ENCODE results near the gene PCDHB13. TPM values are rescaled to one million over a fixed set of nuclear protein-coding genes. Genes with fewer than 3 reads are reported as not detected.
"Not testable (repeated sequence)": the region's sequence is repeated elsewhere in the genome, so short reads cannot be mapped to it uniquely, and the experiment has no call there.

The PCDHB13 gene
- total RNA-seq, 2 experiments from 2014 or later = not detected

DNA sequence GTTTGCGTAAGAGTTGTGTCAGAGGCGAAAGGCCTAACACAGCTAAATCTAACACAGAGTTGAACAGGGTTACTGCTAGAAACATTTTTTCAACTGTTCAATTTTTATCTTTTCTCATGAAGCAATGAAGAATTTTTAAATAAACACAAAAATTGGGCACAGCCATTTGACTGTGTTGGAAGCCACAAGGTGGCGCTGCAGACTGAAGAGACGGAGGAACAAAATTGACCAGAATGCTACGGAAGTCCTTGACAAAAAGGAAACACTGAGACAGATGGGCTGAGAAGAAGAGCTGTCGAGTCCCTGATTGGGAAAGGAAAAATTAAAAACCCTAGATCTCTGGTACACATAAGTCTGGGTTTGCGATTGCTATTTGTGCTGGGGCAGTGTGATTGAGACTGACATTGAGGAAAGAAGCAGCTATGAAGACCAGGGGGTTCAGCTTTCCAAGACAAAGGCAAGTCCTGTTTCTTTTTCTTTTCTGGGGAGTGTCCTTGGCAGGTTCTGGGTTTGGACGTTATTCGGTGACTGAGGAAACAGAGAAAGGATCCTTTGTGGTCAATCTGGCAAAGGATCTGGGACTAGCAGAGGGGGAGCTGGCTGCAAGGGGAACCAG is 26.7 kb upstream of the PCDHB13 start, which contains the start of gene PCDHB9:
TSS of gene PCDHB9 (plus strand) at position 265 of the 616 bp plus-strand sequence. CDS start at position 423, 158 bp downstream.
- Histone ChIP-seq H3K4me3 (ENCODE audit: low read length) (no peak within 1 kb of the TSS), H3K9me3 (ENCODE audit: control insufficient read depth in 1 of 2, insufficient read depth in 1 of 2, low read length in 2 of 2) (peaks cover 17 to 25% of the 10 kb centered on the region in 2 experiments), H3K27ac (ENCODE audit: low read depth in 1 of 2, low read length in 2 of 2) (no peak within 1 kb of the TSS), H3K27me3 (ENCODE audit: control insufficient read depth in 1 of 2, insufficient read depth in 2 of 2, low read length in 2 of 2) (peaks cover 11 to 28% of the 10 kb centered on the region in 2 experiments), H3K4me1 (ENCODE audit: insufficient read depth, low read length) (peaks cover 4% of the 10 kb centered on the region), H3K36me3 (ENCODE audit: insufficient read depth, low read length) (no peaks in the 10 kb centered on the region)
- Mint-ChIP-seq H3K36me3 (ENCODE audit: low read depth) (peaks cover 18% of the 10 kb centered on the region), H3K27me3 (peaks cover 83% of the 10 kb centered on the region), H3K27ac (no peak within 1 kb of the TSS), H3K4me3 (peak within 1 kb of the TSS; percentile 59), H3K4me1 (ENCODE audit: low read depth) (peaks cover 6% of the 10 kb centered on the region), H3K9me3 (peaks cover 13% of the 10 kb centered on the region)
- TF ChIP-seq, protein P1, sequence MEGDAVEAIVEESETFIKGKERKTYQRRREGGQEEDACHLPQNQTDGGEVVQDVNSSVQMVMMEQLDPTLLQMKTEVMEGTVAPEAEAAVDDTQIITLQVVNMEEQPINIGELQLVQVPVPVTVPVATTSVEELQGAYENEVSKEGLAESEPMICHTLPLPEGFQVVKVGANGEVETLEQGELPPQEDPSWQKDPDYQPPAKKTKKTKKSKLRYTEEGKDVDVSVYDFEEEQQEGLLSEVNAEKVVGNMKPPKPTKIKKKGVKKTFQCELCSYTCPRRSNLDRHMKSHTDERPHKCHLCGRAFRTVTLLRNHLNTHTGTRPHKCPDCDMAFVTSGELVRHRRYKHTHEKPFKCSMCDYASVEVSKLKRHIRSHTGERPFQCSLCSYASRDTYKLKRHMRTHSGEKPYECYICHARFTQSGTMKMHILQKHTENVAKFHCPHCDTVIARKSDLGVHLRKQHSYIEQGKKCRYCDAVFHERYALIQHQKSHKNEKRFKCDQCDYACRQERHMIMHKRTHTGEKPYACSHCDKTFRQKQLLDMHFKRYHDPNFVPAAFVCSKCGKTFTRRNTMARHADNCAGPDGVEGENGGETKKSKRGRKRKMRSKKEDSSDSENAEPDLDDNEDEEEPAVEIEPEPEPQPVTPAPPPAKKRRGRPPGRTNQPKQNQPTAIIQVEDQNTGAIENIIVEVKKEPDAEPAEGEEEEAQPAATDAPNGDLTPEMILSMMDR (IDR thresholded peaks at IDR 0.05) = peak; percentile 21
- ATAC-seq (ENCODE audit: poor library complexity) = no peak
- intact Hi-C loops (cut with DNase I, micrococcal nuclease) = no loop called here
- POLR2A ChIA-PET = no interaction called here
- peak in 5 of 14 experiments; percentile 7 to 53 (median 44) for DNase-seq
- CTCF ChIA-PET = interaction anchor here (1.6 kb wide), 1 partner anchor 10 kb away, joined by 3 read pairs; no protein-coding TSS in a partner anchor

DNA sequence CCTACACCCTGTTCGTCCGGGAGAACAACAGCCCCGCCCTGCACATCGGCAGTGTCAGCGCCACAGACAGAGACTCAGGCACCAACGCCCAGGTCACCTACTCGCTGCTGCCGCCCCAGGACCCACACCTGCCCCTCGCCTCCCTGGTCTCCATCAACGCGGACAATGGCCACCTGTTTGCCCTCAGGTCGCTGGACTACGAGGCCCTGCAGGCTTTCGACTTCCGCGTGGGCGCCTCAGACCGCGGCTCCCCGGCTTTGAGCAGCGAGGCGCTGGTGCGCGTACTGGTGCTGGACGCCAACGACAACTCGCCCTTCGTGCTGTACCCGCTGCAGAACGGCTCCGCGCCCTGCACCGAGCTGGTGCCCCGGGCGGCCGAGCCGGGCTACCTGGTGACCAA is 25.0 kb upstream of the PCDHB13 start:
- Histone ChIP-seq H3K9me3 (ENCODE audit: control insufficient read depth in 1 of 2, insufficient read depth in 1 of 2, low read length in 2 of 2) (peaks cover 4 to 24% of the 10 kb centered on the region in 2 experiments), H3K27me3 (ENCODE audit: control insufficient read depth in 1 of 2, insufficient read depth in 2 of 2, low read length in 2 of 2) (peaks cover 10 to 13% of the 10 kb centered on the region in 2 experiments)
- DNase-seq; H3K4me1 ChIP-seq (ENCODE audit: insufficient read depth, low read length); H3K27ac Mint-ChIP-seq; H3K9me3 Mint-ChIP-seq; H3K36me3 ChIP-seq (ENCODE audit: insufficient read depth, low read length); H3K4me3 ChIP-seq (ENCODE audit: low read length); H3K4me3 Mint-ChIP-seq; ATAC-seq (ENCODE audit: poor library complexity); H3K27ac ChIP-seq (ENCODE audit: low read depth in 1 of 2, low read length in 2 of 2); H3K4me1 Mint-ChIP-seq (ENCODE audit: low read depth); POLR2A ChIA-PET; intact Hi-C loops (cut with DNase I, micrococcal nuclease); CTCF ChIA-PET: not testable (repeated sequence)
- H3K27me3 Mint-ChIP-seq = peaks cover 83% of the 10 kb centered on the region
- peaks cover 22% of the 10 kb centered on the region for H3K36me3 Mint-ChIP-seq (ENCODE audit: low read depth)

DNA sequence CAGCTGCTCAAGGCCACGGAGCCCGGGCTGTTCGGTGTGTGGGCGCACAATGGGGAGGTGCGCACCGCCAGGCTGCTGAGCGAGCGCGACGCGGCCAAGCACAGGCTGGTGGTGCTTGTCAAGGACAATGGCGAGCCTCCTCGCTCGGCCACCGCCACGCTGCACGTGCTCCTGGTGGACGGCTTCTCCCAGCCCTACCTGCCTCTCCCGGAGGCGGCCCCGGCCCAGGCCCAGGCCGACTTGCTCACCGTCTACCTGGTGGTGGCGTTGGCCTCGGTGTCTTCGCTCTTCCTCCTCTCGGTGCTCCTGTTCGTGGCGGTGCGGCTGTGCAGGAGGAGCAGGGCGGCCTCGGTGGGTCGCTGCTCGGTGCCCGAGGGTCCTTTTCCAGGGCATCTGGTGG is 24.6 kb upstream of the PCDHB13 start:
- H3K4me3 ChIP-seq (ENCODE audit: low read length); H3K27ac ChIP-seq (ENCODE audit: low read depth in 1 of 2, low read length in 2 of 2); H3K4me1 Mint-ChIP-seq (ENCODE audit: low read depth); H3K27ac Mint-ChIP-seq; POLR2A ChIA-PET; CTCF ChIA-PET; H3K9me3 Mint-ChIP-seq; ATAC-seq (ENCODE audit: poor library complexity); H3K36me3 ChIP-seq (ENCODE audit: insufficient read depth, low read length); DNase-seq; H3K4me1 ChIP-seq (ENCODE audit: insufficient read depth, low read length); intact Hi-C loops (cut with DNase I, micrococcal nuclease); H3K4me3 Mint-ChIP-seq: not testable (repeated sequence)
- Histone ChIP-seq H3K9me3 (ENCODE audit: control insufficient read depth in 1 of 2, insufficient read depth in 1 of 2, low read length in 2 of 2) (peaks cover 4 to 22% of the 10 kb centered on the region in 2 experiments), H3K27me3 (ENCODE audit: control insufficient read depth in 1 of 2, insufficient read depth in 2 of 2, low read length in 2 of 2) (peaks cover 10 to 13% of the 10 kb centered on the region in 2 experiments)
- Mint-ChIP-seq H3K36me3 (ENCODE audit: low read depth) (peaks cover 22% of the 10 kb centered on the region), H3K27me3 (peaks cover 82% of the 10 kb centered on the region)

DNA sequence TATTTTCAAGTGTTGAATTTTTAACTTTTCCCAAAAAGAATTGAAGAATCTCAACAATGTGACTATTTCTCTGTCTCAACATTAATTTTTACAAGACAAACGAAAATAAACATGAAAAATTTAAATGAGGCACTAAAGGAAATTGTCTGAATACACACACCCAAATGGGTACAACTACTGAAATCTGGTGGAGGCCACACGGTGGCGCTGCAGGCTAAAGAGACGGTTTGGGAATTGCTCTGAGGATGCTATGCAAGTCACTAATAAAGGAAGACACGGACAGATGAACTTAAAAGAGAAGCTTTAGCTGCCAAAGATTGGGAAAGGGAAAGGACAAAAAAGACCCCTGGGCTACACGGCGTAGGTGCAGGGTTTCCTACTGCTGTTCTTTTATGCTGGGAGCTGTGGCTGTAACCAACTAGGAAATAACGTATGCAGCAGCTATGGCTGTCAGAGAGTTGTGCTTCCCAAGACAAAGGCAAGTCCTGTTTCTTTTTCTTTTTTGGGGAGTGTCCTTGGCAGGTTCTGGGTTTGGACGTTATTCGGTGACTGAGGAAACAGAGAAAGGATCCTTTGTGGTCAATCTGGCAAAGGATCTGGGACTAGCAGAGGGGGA is 21.5 kb upstream of the PCDHB13 start, which contains the start of gene PCDHB10:
TSS of gene PCDHB10 (plus strand) at position 244 of the 616 bp plus-strand sequence. CDS start at position 444, 200 bp downstream.
- TF ChIP-seq, protein P1 (IDR thresholded peaks at IDR 0.05) = peak; percentile 23
- CTCF ChIA-PET = no interaction called here
- H3K4me3 Mint-ChIP-seq = no peak within 1 kb of the TSS
- peaks cover 13 to 14% of the 10 kb centered on the region in 2 experiments for H3K27me3 ChIP-seq (ENCODE audit: control insufficient read depth in 1 of 2, insufficient read depth in 2 of 2, low read length in 2 of 2)
- POLR2A ChIA-PET = no interaction called here
- H3K9me3 ChIP-seq (ENCODE audit: control insufficient read depth in 1 of 2, insufficient read depth in 1 of 2, low read length in 2 of 2) = peaks cover 20 to 22% of the 10 kb centered on the region in 2 experiments
- peaks cover 11% of the 10 kb centered on the region for H3K36me3 Mint-ChIP-seq (ENCODE audit: low read depth)
- peaks cover 74% of the 10 kb centered on the region for H3K27me3 Mint-ChIP-seq
- ATAC-seq (ENCODE audit: poor library complexity) (no peak), DNase-seq (peak in 3 of 14 experiments; percentile 19 to 25 (median 25))
- H3K9me3 Mint-ChIP-seq = peaks cover 7% of the 10 kb centered on the region
- H3K27ac ChIP-seq (ENCODE audit: low read depth in 1 of 2, low read length in 2 of 2) = no peak within 1 kb of the TSS
- no peaks in the 10 kb centered on the region for H3K4me1 ChIP-seq (ENCODE audit: insufficient read depth, low read length)
- H3K4me1 Mint-ChIP-seq (ENCODE audit: low read depth) = peaks cover under 1% of the 10 kb centered on the region
- no peak within 1 kb of the TSS for H3K4me3 ChIP-seq (ENCODE audit: low read length)
- H3K36me3 ChIP-seq (ENCODE audit: insufficient read depth, low read length) = no peaks in the 10 kb centered on the region
- intact Hi-C loops (cut with DNase I, micrococcal nuclease) = loop anchor here in 1 of 2 experiments (10.0 kb wide), 1 partner anchor 363 kb away; no protein-coding TSS in a partner anchor
- no peak within 1 kb of the TSS for H3K27ac Mint-ChIP-seq

DNA sequence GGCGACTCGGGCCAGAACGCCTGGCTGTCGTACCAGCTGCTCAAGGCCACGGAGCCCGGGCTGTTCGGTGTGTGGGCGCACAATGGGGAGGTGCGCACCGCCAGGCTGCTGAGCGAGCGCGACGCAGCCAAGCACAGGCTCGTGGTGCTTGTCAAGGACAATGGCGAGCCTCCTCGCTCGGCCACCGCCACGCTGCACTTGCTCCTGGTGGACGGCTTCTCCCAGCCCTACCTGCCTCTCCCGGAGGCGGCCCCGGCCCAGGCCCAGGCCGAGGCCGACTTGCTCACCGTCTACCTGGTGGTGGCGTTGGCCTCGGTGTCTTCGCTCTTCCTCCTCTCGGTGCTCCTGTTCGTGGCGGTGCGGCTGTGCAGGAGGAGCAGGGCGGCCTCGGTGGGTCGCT is 19.4 kb upstream of the PCDHB13 start:
- POLR2A ChIA-PET; H3K4me3 ChIP-seq (ENCODE audit: low read length); H3K27ac Mint-ChIP-seq; H3K27ac ChIP-seq (ENCODE audit: low read depth in 1 of 2, low read length in 2 of 2); CTCF ChIA-PET; H3K4me1 ChIP-seq (ENCODE audit: insufficient read depth, low read length); ATAC-seq (ENCODE audit: poor library complexity); H3K4me1 Mint-ChIP-seq (ENCODE audit: low read depth); H3K4me3 Mint-ChIP-seq; H3K36me3 ChIP-seq (ENCODE audit: insufficient read depth, low read length); DNase-seq: not testable (repeated sequence)
- H3K9me3 Mint-ChIP-seq = peaks cover 12% of the 10 kb centered on the region
- H3K36me3 Mint-ChIP-seq (ENCODE audit: low read depth) = peaks cover 11% of the 10 kb centered on the region
- Histone ChIP-seq H3K9me3 (ENCODE audit: control insufficient read depth in 1 of 2, insufficient read depth in 1 of 2, low read length in 2 of 2) (peaks cover 11 to 29% of the 10 kb centered on the region in 2 experiments), H3K27me3 (ENCODE audit: control insufficient read depth in 1 of 2, insufficient read depth in 2 of 2, low read length in 2 of 2) (peaks cover 14 to 21% of the 10 kb centered on the region in 2 experiments)
- peaks cover 80% of the 10 kb centered on the region for H3K27me3 Mint-ChIP-seq
- intact Hi-C loops (cut with DNase I, micrococcal nuclease) = loop anchor here in 1 of 2 experiments (10.0 kb wide), 1 partner anchor 360 kb away; no protein-coding TSS in a partner anchor
